Heart left ventricle (tissue), 16 donors: ENCODE data around the gene RAB3C. TPM values are rescaled to one million over a fixed set of nuclear protein-coding genes. Genes with fewer than 3 reads are reported as not detected.

ENCODE experiments used
- ATAC-seq, 4 donors: fragments of 200-7000 bp; cut with Tn5 transposase; one replicate each; pipeline ENCODE4 v1.9.1; 2020 to 2022; ENCODE audit warnings: moderate library complexity in 4 of 4, mild to moderate bottlenecking in 3 of 4, moderate number of reproducible peaks in 1 of 4
- DNase-seq, 5 donors: peaks; one replicate each; pipeline ENCODE4 v3.0.0-alpha.2; 2020
- H3K27ac ChIP-seq, 12 donors: fragments of 200-600 bp; sonication (generic) in 4 of 12; one replicate each; pipeline versions ENCODE4 v1.5.0 to v1.8.0; 2016 to 2022; ENCODE audit warnings: mild to moderate bottlenecking in 2 of 12
- H3K27me3 ChIP-seq, 9 donors: fragments of 200-600 bp; sonication (generic) in 2 of 9; one replicate each; pipeline versions ENCODE4 v1.5.1 to v1.8.0; 2016 to 2022; ENCODE audit warnings: mild to moderate bottlenecking in 3 of 9
- H3K36me3 ChIP-seq, 9 donors: fragments of 200-600 bp; sonication (generic) in 2 of 9; one replicate each; pipeline versions ENCODE4 v1.5.0 to v1.8.0; 2018 to 2022; ENCODE audit warnings: mild to moderate bottlenecking in 2 of 9
- H3K4me1 ChIP-seq, 12 donors: fragments of 200-600 bp; sonication (generic) in 4 of 12; one replicate each; pipeline versions ENCODE4 v1.5.0 to v1.8.0; 2016 to 2022; ENCODE audit warnings: mild to moderate bottlenecking in 3 of 12
- H3K4me3 ChIP-seq, 12 donors: fragments of 200-600 bp; sonication (generic) in 4 of 12; one replicate each; pipeline versions ENCODE4 v1.5.0 to v1.8.0; 2017 to 2022; ENCODE audit warnings: mild to moderate bottlenecking in 9 of 12, moderate library complexity in 4 of 12
- H3K9me3 ChIP-seq, 12 donors: fragments of 200-600 bp; sonication (generic) in 4 of 12; one replicate each; pipeline versions ENCODE4 v1.5.0 to v1.8.0; 2016 to 2022; ENCODE audit warnings: mild to moderate bottlenecking in 1 of 12
- CTCF ChIP-seq, 12 donors: fragments of 200-600 bp; sonication (generic) in 4 of 12; IDR thresholded peaks; one replicate each; pipeline versions ENCODE4 v1.5.0 to v1.8.0; 2018 to 2022; ENCODE audit warnings: antibody characterized with exemption in 12 of 12, mild to moderate bottlenecking in 5 of 12
- POLR2A ChIP-seq, 2 donors: fragments of 450-650 bp; IDR thresholded peaks; one replicate each; pipeline ENCODE4 v1.6.1; 2017; ENCODE audit warnings: antibody characterized with exemption in 2 of 2, mild to moderate bottlenecking in 2 of 2, moderate library complexity in 2 of 2
- WGBS, 4 donors: extraction: QIAGEN DNeasy Blood & Tissue Kit in 2 of 4; methylation state at CpG; one replicate each; pipeline versions ENCODE4 v1.1.5 to v1.1.7; 2013 to 2018; 5-methylcytosine and 5-hydroxymethylcytosine counted together
- intact Hi-C, 10 donors: fragments of 100-400 bp; cut with DNase I; formaldehyde crosslinking; loops; one replicate each; pipeline versions ENCODE4 v1.11.1 to v1.14.2; 2022
- polyA plus RNA-seq, 2 donors: library from polyadenylated mRNA; stranded (reverse); fragments of 200-250 nt; gene quantifications; one replicate each; pipeline ENCODE4 v1.2.3, GENCODE V29; 2013
- total RNA-seq, 9 donors: library from RNA; depleted of rRNA in 2 of 9; stranded (reverse); fragments of >200 nt in 2 of 9; fragmentation: NEBNext Ultra II Directional in 3 of 9; extraction: Animal tissue kit (Norgen Biotek cat#: 25700) in 3 of 9; gene quantifications; one replicate each; pipeline versions ENCODE4 v1.1.0 to v1.2.4, GENCODE V29; 2016 to 2023
- donor health status: ischemic (EF 13 %, LVEDD 7.1; RV severe dilation, severe dysfunction).
- donor health status: healthy with polysubstance abuse.
- donor health status: DM: no; HTN: yes; CAD: no.
- donor health status: DM: no; HTN: no; CAD: no.
- donor health status: ischemic (EF 25% LVEDD 6.9; RV normal size, moderate dysfunction).
- donor health status: ischemic (EF 25% LVEDD 5.7; RV mildly dilated, moderate dysfunction).
- donor health status: healthy.
- donor health status: DM: yes; HTN: yes; CAD: no.
- donor health status: ischemic (EF 35%, LVEDD 5.7; RV mildly dilated, moderate dysfunction).
- donor health status: nonischemic (EF 11% LVEDD 7.7; RV severe dilation, severe dysfunction).
- donor health status: DM: yes; HTN: yes; CAD: no.
- donor health status: PGD.
- donor health status: ischemic (EF 29% LVEDD 5.4; RV normal size, mild dysfunction).
- donor health status: nonischemic (EF 23%, LVEDD 6.1; RV moderate dilation, normal function).

Gene RAB3C
- total and polyA plus RNA-seq, 11 donors: 0.04 to 3.8 (median 0.57) TPM; not detected in 2

- Histone ChIP-seq H3K27me3 (no peaks in the 10 kb centered on the region), H3K36me3 (no peaks in the 10 kb centered on the region), H3K4me1 (peaks cover 0 to 5% (median 0%) of the 10 kb centered on the region in 12 donors), H3K4me3 (no peak overlapping the region), H3K27ac (no peak overlapping the region), H3K9me3 (no peaks in the 10 kb centered on the region)
- DNase-seq (no peak), ATAC-seq (no peak)
- 64 to 78% (median 74%) methylated on average over 5 of the region's 5 CpGs for WGBS, 4 donors
- intact Hi-C loops: no loop called here
- TF ChIP-seq CTCF (IDR thresholded peaks at IDR 0.05) (no peak), POLR2A (IDR thresholded peaks at IDR 0.05) (no peak)
Measured at GRCh38 chr5:58628626-58629025, 45.8 kb downstream of the RAB3C start.

GRCh38 chr5:58629271-58630159, 46.6 kb downstream of the RAB3C start:
- intact Hi-C loops: no loop called here
- no peak for TF ChIP-seq CTCF (IDR thresholded peaks at IDR 0.05)
- no peak for TF ChIP-seq POLR2A (IDR thresholded peaks at IDR 0.05)
- H3K9me3 ChIP-seq: no peaks in the 10 kb centered on the region

GRCh38 chr5:58631895-58632294, 49.0 kb downstream of the RAB3C start:
- Histone ChIP-seq H3K4me1 (peaks cover 0 to 5% (median 0%) of the 10 kb centered on the region in 12 donors), H3K27ac (no peak overlapping the region), H3K4me3 (no peak overlapping the region), H3K27me3 (no peaks in the 10 kb centered on the region), H3K9me3 (no peaks in the 10 kb centered on the region), H3K36me3 (no peaks in the 10 kb centered on the region)
- no peak for ATAC-seq
- DNase-seq: no peak
- intact Hi-C loops: no loop called here
- 81 to 100% (median 91%) methylated on average over 1 of the region's 1 CpG for WGBS, 4 donors
- TF ChIP-seq POLR2A (IDR thresholded peaks at IDR 0.05) (no peak), CTCF (IDR thresholded peaks at IDR 0.05) (no peak)

More at GRCh38 chr5:58629271-58630159, 46.6 kb downstream of the RAB3C start:
- 33 to 38% (median 36%) methylated on average over 6 of the region's 6 CpGs for WGBS, 4 donors
- H3K36me3 ChIP-seq: no peaks in the 10 kb centered on the region
- peak overlapping the region in 2 of 12 donors; percentile 18 to 27 for H3K27ac ChIP-seq
- H3K4me3 ChIP-seq: no peak overlapping the region
- DNase-seq (no peak), ATAC-seq (no peak)
- peaks cover 0 to 5% (median 0%) of the 10 kb centered on the region in 12 donors for H3K4me1 ChIP-seq
- H3K27me3 ChIP-seq: no peaks in the 10 kb centered on the region

GRCh38 chr5:58635416-58635815, 52.5 kb downstream of the RAB3C start:
- Histone ChIP-seq H3K4me3 (no peak overlapping the region), H3K27ac (no peak overlapping the region), H3K36me3 (no peaks in the 10 kb centered on the region), H3K9me3 (no peaks in the 10 kb centered on the region), H3K27me3 (no peaks in the 10 kb centered on the region), H3K4me1 (no peaks in the 10 kb centered on the region)
- TF ChIP-seq CTCF (IDR thresholded peaks at IDR 0.05): no peak
- no peak for TF ChIP-seq POLR2A (IDR thresholded peaks at IDR 0.05)
- intact Hi-C loops: no loop called here
- DNase-seq (no peak), ATAC-seq (no peak)
- WGBS, 4 donors: 45 to 53% (median 49%) methylated on average over 2 of the region's 2 CpGs
